IMR-90 (cell line): Measurements from ENCODE around the gene THSD1. TPM values are rescaled to one million over a fixed set of nuclear protein-coding genes. Genes with fewer than 3 reads are reported as not detected.

Experiments
- ATAC-seq: fragments of 200-7000 bp; cut with Tn5 transposase; 2 replicates; pipeline ENCODE4 v1.9.1; 2020; ENCODE audit warnings: low read depth, mild to moderate bottlenecking, moderate library complexity
- BruUV-seq: library from RNA; stranded (reverse); fragments of 400-500 nt; replicated peaks from 2 replicates; lab custom pipeline; 2021; lab: Mats Ljungman, UMichigan
- CTCF ChIA-PET: fragments of 300-600 bp; formaldehyde crosslinking; extraction: SDS; loops from one replicate; lab custom pipeline; 2021; ENCODE audit warnings: antibody characterized with exemption; lab: Yijun Ruan, JAX
- POLR2A ChIA-PET: fragments of 300-600 bp; sonication (Branson Sonifier 250); formaldehyde crosslinking; loops from one replicate; lab custom pipeline; 2022; ENCODE audit warnings: antibody characterized with exemption; ENCODE audit not compliant: unreplicated experiment; lab: Charles Lee
- DNase-seq: peaks from one replicate; pipeline ENCODE4 v3.0.0; 2013
- H2AFZ ChIP-seq: replicated peaks from 2 replicates; pipeline ENCODE3; 2013; ENCODE audit warnings: low read length, mild to moderate bottlenecking; ENCODE audit not compliant: poor library complexity
- H2AK5ac ChIP-seq: 2 replicates; pipeline ENCODE4 v1.6.1; 2013; ENCODE audit warnings: low read depth, low read length, inconsistent platforms
- H2AK9ac ChIP-seq: replicated peaks from 2 replicates; pipeline ENCODE3; 2013; ENCODE audit warnings: mild to moderate bottlenecking, low read depth, low read length, moderate library complexity; ENCODE audit not compliant: poor library complexity
- H2BK120ac ChIP-seq: 2 replicates; pipeline ENCODE4 v1.6.1; 2013; ENCODE audit warnings: low read depth, low read length, inconsistent platforms
- H2BK15ac ChIP-seq: 3 replicates; pipeline ENCODE4 v1.6.1; 2013; ENCODE audit warnings: low read depth, low read length, inconsistent platforms
- H2BK20ac ChIP-seq: 2 replicates; pipeline ENCODE4 v1.6.1; 2013; ENCODE audit warnings: low read depth, mild to moderate bottlenecking, inconsistent platforms, low read length, moderate library complexity
- H2BK5ac ChIP-seq: 2 replicates; pipeline ENCODE4 v1.6.1; 2013; ENCODE audit warnings: mild to moderate bottlenecking, low read depth, low read length, inconsistent platforms; ENCODE audit not compliant: poor library complexity, severe bottlenecking
- H3K14ac ChIP-seq: replicated peaks from 2 replicates; pipeline ENCODE4 v1.6.1; 2013; ENCODE audit warnings: low read depth, low read length, inconsistent platforms
- H3K18ac ChIP-seq: 2 replicates; pipeline ENCODE4 v1.6.1; 2013; ENCODE audit warnings: low read depth, low read length, control low read depth
- H3K23ac ChIP-seq: 2 replicates; pipeline ENCODE4 v1.6.1; 2013; ENCODE audit warnings: low read depth, low read length, inconsistent platforms
- H3K27ac ChIP-seq: 2 replicates; pipeline ENCODE4 v1.5.1; 2013; ENCODE audit warnings: mild to moderate bottlenecking, control low read depth, low read length; ENCODE audit not compliant: insufficient read depth
- H3K27me3 ChIP-seq: 2 replicates; pipeline ENCODE4 v1.6.1; 2013; ENCODE audit warnings: low read length; ENCODE audit not compliant: control insufficient read depth, insufficient read depth
- H3K36me3 ChIP-seq: 2 replicates; pipeline ENCODE4 v1.6.1; 2013; ENCODE audit warnings: low read length, mixed read lengths; ENCODE audit not compliant: control insufficient read depth, insufficient read depth
- H3K4ac ChIP-seq: 2 replicates; pipeline ENCODE4 v1.6.1; 2013; ENCODE audit warnings: low read depth, low read length, inconsistent platforms
- H3K4me1 ChIP-seq: 2 replicates; pipeline ENCODE4 v1.6.1; 2013; ENCODE audit warnings: low read length, mixed read lengths; ENCODE audit not compliant: control insufficient read depth, insufficient read depth
- H3K4me2 ChIP-seq: 2 replicates; pipeline ENCODE4 v1.6.1; 2013; ENCODE audit warnings: low read depth, mild to moderate bottlenecking, control low read depth, low read length, moderate library complexity
- H3K4me3 ChIP-seq: 2 replicates; pipeline ENCODE4 v1.5.1; 2013; ENCODE audit warnings: low read depth, mild to moderate bottlenecking, control low read depth, low read length, moderate library complexity; ENCODE audit not compliant: insufficient read depth
- H3K56ac ChIP-seq: 2 replicates; pipeline ENCODE4 v1.6.1; 2013; ENCODE audit warnings: low read length, inconsistent platforms; ENCODE audit not compliant: insufficient read depth; ENCODE audit errors: extremely low read depth
- H3K79me1 ChIP-seq, 2 experiments: 2 replicates each; pipeline ENCODE4 v1.6.1; 2013; ENCODE audit warnings: low read length in 2 of 2, inconsistent platforms in 1 of 2, low read depth in 1 of 2
- H3K9ac ChIP-seq: 2 replicates; pipeline ENCODE4 v1.6.1; 2013; ENCODE audit warnings: low read depth, low read length, control low read depth
- H3K9me1 ChIP-seq: 2 replicates; pipeline ENCODE4 v1.6.1; 2013; ENCODE audit warnings: low read length, inconsistent platforms; ENCODE audit not compliant: insufficient read depth
- H3K9me3 ChIP-seq: 2 replicates; pipeline ENCODE4 v1.6.1; 2013; ENCODE audit warnings: low read length; ENCODE audit not compliant: control insufficient read depth, insufficient read depth
- H4K20me1 ChIP-seq: 2 replicates; pipeline ENCODE4 v1.6.1; 2013; ENCODE audit warnings: low read length, inconsistent platforms; ENCODE audit not compliant: insufficient read depth
- H4K5ac ChIP-seq: 2 replicates; pipeline ENCODE4 v1.6.1; 2013; ENCODE audit warnings: mild to moderate bottlenecking, low read depth, low read length, control low read depth
- H4K8ac ChIP-seq, 2 experiments: 2 replicates each; pipeline ENCODE4 v1.6.1; 2013; ENCODE audit warnings: low read depth in 2 of 2, low read length in 2 of 2, control low read depth in 1 of 2, inconsistent platforms in 1 of 2
- H4K91ac ChIP-seq: 2 replicates; pipeline ENCODE4 v1.6.1; 2013; ENCODE audit warnings: low read depth, low read length, inconsistent platforms; ENCODE audit not compliant: insufficient read depth
- FOS ChIP-seq: fragments of 150-350 bp; IDR thresholded peaks from 2 replicates; pipeline ENCODE4 v1.6.1; 2016; ENCODE audit warnings: low read depth, low read length
- RFX5 ChIP-seq: IDR thresholded peaks from 2 replicates; pipeline ENCODE4 v1.8.0; 2012; ENCODE audit warnings: low read depth, mild to moderate bottlenecking, low read length, moderate library complexity
- WGBS, 2 experiments: methylation state at CpG; one replicate each; pipeline versions ENCODE4 v1.1.5 to v1.1.7; 2013; ENCODE audit warnings: missing lambda C conversion rate in 2 of 2; ENCODE audit not compliant: insufficient read length in 1 of 2; ENCODE audit errors: extremely low coverage in 2 of 2; 5-methylcytosine and 5-hydroxymethylcytosine counted together
- dilution Hi-C: fragments of 300-500 bp; cut with HindIII; formaldehyde crosslinking; loops from one replicate; pipeline ENCODE4 v1.14.3; 2018; ENCODE audit warnings: low sequenced_read_pairs; ENCODE audit not compliant: unreplicated experiment
- in situ Hi-C: fragments of 300-500 bp; cut with MboI; formaldehyde crosslinking; loops from 3 replicates; pipeline ENCODE4 v1.14.3; 2019; ENCODE audit warnings: low sequenced_read_pairs, inconsistent platforms, mixed read lengths
- intact Hi-C: fragments of 100-400 bp; cut with micrococcal nuclease; formaldehyde crosslinking; loops from 2 replicates; pipeline ENCODE4 v1.10.0; 2022
- polyA plus RNA-seq, 3 experiments: library from polyadenylated mRNA; depleted of rRNA; stranded (reverse); fragments of >200 nt; gene quantifications; 2 replicates each; pipeline ENCODE4 v1.2.3, GENCODE V29; 2012; ENCODE audit warnings: low replicate concordance in 1 of 3
- total RNA-seq: library from RNA; depleted of rRNA; stranded (reverse); fragments of >200 nt; gene quantifications from 2 replicates; pipeline ENCODE4 v1.2.3, GENCODE V29; 2012

THSD1 gene
- total and polyA plus RNA-seq, 2 of the 4 experiments (the other 2 are of a cell fraction), result 12.1 to 19.0 TPM

DNA sequence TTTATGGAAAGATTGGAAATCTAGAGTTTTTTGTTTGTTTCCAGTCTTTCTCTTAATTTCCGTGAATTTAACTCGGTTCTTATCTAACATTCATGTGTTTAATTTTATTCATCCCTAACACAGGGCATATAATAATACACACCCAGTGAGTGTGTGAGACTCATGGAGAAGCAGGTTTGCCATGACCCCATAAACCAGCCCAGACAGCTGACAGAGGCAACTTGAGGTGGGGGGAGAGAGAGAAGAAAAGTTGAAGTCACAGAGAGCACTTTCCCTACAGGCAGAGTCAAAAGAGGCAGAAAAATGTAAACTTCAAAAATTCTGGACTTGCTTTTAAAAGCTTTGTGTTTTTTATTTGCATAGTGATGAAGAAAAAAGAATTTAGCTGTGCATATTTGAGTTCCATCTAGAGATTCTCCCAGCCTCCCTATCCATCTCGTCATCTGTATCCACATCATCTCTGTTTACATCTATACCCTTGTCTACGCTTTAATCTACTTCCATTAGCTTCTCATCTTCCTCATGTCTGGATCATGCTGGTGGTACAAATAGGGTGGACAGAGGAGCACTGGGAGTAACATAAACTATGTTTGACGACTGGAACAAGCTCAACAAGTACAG, 60.2 kb downstream of the THSD1 start:
- no peak overlapping the region for H4K91ac ChIP-seq
- H2BK120ac ChIP-seq, result peak overlapping the region; percentile 65; the same call in 1 of the 2 replicates
- no CpG with 5 or more reads among the region's 5 CpGs for WGBS, 2 experiments
- ChIA-PET POLR2A (no interaction called here), CTCF (interaction anchor here (0.8 kb wide), 1 partner anchor 105 kb away, joined by 3 read pairs; the partner anchor contains the start of gene VPS36)
- H3K27ac ChIP-seq, result no peak overlapping the region
- no peak overlapping the region for H2AFZ ChIP-seq
- no peak overlapping the region for H2AK9ac ChIP-seq
- no peak overlapping the region for H3K4me3 ChIP-seq
- no peak overlapping the region for H3K56ac ChIP-seq
- no peaks in the 10 kb centered on the region for H3K27me3 ChIP-seq
- H2BK5ac ChIP-seq, result peak overlapping the region; percentile 83
- 0 out of 2 replicates have a peak overlapping the region, but pooled peaks have one; percentile 12 for H3K4me2 ChIP-seq
- H3K4me1 ChIP-seq, result peaks cover 2% of the 10 kb centered on the region
- H3K79me1 ChIP-seq, result no peaks in the 10 kb centered on the region
- ATAC-seq, result peak; percentile 61
- H2AK5ac ChIP-seq, result no peak overlapping the region; the same call in 1 of the 2 replicates
- no peak overlapping the region for H3K14ac ChIP-seq
- no peak overlapping the region for H3K9ac ChIP-seq
- peak overlapping the region; percentile 35; the same call in 1 of the 2 replicates for H3K18ac ChIP-seq
- peak overlapping the region in 1 of 2 experiments; percentile 57; a peak in 1 of 4 replicates for H4K8ac ChIP-seq
- peak overlapping the region; percentile 47; the same call in 1 of the 2 replicates for H2BK20ac ChIP-seq
- dilution Hi-C loops, result no loop called here
- H2BK15ac ChIP-seq, result peak overlapping the region; percentile 15; the same call in 1 of the 3 replicates
- intact Hi-C loops, result loop anchor here (5.0 kb wide), 2 partner anchors 72 to 107 kb away; partner anchors contain the start of gene VPS36
- H3K36me3 ChIP-seq, result no peaks in the 10 kb centered on the region
- peak; percentile 21 for DNase-seq
- H3K23ac ChIP-seq, result no peak overlapping the region
- peaks cover 3% of the 10 kb centered on the region; the same call in 1 of the 2 replicates for H3K9me1 ChIP-seq
- no peaks in the 10 kb centered on the region for H3K9me3 ChIP-seq
- peak overlapping the region; percentile 19; the same call in 1 of the 2 replicates for H3K4ac ChIP-seq
- in situ Hi-C loops, result no loop called here
- no peaks in the 10 kb centered on the region for H4K20me1 ChIP-seq
- H4K5ac ChIP-seq, result no peak overlapping the region
- TF ChIP-seq RFX5, result peak; percentile 73
- TF ChIP-seq FOS, result no peak
- no TSS peak for BruUV-seq
